ENCODE data around the gene HOMER1.
A peak's percentile ranks its signal among the peaks of the same experiment; 100 is the strongest.

HOMER1 gene

GRCh38 chr5:79417495-79417894 is 96.4 kb downstream of the HOMER1 start:
- TF ChIP-seq, protein P1, sequence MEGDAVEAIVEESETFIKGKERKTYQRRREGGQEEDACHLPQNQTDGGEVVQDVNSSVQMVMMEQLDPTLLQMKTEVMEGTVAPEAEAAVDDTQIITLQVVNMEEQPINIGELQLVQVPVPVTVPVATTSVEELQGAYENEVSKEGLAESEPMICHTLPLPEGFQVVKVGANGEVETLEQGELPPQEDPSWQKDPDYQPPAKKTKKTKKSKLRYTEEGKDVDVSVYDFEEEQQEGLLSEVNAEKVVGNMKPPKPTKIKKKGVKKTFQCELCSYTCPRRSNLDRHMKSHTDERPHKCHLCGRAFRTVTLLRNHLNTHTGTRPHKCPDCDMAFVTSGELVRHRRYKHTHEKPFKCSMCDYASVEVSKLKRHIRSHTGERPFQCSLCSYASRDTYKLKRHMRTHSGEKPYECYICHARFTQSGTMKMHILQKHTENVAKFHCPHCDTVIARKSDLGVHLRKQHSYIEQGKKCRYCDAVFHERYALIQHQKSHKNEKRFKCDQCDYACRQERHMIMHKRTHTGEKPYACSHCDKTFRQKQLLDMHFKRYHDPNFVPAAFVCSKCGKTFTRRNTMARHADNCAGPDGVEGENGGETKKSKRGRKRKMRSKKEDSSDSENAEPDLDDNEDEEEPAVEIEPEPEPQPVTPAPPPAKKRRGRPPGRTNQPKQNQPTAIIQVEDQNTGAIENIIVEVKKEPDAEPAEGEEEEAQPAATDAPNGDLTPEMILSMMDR (IDR thresholded peaks at IDR 0.05; ENCODE audit: low read depth, low read length) = no peak
- no peak overlapping the region for H3K4me3 ChIP-seq (replicated peaks in 1 of 2; ENCODE audit: low read depth in 2 of 2, low read length in 2 of 2)
- no peak for DNase-seq (ENCODE audit: low read depth in 2 of 2)

DNA sequence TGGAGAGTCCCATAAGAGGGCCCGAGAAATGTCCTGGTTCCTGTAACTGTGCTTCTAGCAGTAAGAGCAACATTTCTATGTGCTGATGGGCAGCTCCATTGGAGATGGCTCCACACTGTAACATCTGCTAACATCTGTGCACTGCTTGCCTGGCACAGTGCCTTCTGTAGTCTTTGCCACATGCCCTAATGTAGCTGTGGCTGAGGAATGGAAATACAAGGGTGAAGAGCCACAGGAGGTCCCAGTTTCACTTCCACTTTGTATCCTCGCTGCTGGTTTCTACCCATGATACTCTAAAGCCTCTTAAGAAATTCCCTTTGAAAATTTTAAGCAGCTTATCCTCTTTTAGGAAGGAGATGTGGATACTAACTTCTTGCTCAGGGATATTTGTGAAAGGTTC is 97.4 kb downstream of the HOMER1 start:
- peak in 1 of 2 donors; percentile 7 for DNase-seq (ENCODE audit: low read depth in 2 of 2)
- TF ChIP-seq, protein P1 (IDR thresholded peaks at IDR 0.05; ENCODE audit: low read depth, low read length) = no peak
- H3K4me3 ChIP-seq (replicated peaks in 1 of 2; ENCODE audit: low read depth in 2 of 2, low read length in 2 of 2) = no peak overlapping the region

- TF ChIP-seq, protein P1 (IDR thresholded peaks at IDR 0.05; ENCODE audit: low read depth, low read length) = no peak
- peak; percentile 10 to 15 for DNase-seq (ENCODE audit: low read depth in 2 of 2)
- H3K4me3 ChIP-seq (replicated peaks in 1 of 2; ENCODE audit: low read depth in 2 of 2, low read length in 2 of 2) = no peak overlapping the region
These were observed 100.8 kb downstream of the HOMER1 start for GRCh38 chr5:79413112-79413511.

- peak in 1 of 2 donors; percentile 28 for DNase-seq (ENCODE audit: low read depth in 2 of 2)
These were observed 105.9 kb downstream of the HOMER1 start for GRCh38 chr5:79408028-79408427.

DNA sequence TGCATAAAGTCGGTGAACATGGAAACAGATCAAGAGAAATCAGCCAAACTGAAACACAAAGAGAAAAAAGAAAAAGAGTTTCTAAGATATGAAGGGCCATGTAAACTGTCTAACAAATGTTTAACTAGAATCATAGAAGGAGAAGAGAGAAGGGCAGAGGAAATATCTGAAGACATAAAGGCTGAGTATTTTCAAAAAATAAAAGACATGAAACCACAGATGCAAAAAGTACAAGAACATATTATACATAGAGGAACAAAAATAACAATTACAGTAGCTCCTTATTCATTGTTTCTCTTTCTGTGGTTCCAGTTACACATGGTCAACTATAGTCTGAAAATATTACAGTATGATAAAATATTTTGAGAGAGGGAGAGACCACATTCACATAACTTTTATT is 106.3 kb downstream of the HOMER1 start:
- TF ChIP-seq, protein P1 (IDR thresholded peaks at IDR 0.05; ENCODE audit: low read depth, low read length) = no peak
- H3K4me3 ChIP-seq (replicated peaks in 1 of 2; ENCODE audit: low read depth in 2 of 2, low read length in 2 of 2) = no peak overlapping the region
- DNase-seq (ENCODE audit: low read depth in 2 of 2) = no peak

More at GRCh38 chr5:79408028-79408427, 105.9 kb downstream of the HOMER1 start:
- no peak overlapping the region for H3K4me3 ChIP-seq (replicated peaks in 1 of 2; ENCODE audit: low read depth in 2 of 2, low read length in 2 of 2)
- TF ChIP-seq, protein P1 (IDR thresholded peaks at IDR 0.05; ENCODE audit: low read depth, low read length) = no peak

- TF ChIP-seq, protein P1 (IDR thresholded peaks at IDR 0.05; ENCODE audit: low read depth, low read length) = no peak
- no peak for DNase-seq (ENCODE audit: low read depth in 2 of 2)
- no peak overlapping the region for H3K4me3 ChIP-seq (replicated peaks in 1 of 2; ENCODE audit: low read depth in 2 of 2, low read length in 2 of 2)
These were observed 112.7 kb downstream of the HOMER1 start for GRCh38 chr5:79401216-79401615.

DNA sequence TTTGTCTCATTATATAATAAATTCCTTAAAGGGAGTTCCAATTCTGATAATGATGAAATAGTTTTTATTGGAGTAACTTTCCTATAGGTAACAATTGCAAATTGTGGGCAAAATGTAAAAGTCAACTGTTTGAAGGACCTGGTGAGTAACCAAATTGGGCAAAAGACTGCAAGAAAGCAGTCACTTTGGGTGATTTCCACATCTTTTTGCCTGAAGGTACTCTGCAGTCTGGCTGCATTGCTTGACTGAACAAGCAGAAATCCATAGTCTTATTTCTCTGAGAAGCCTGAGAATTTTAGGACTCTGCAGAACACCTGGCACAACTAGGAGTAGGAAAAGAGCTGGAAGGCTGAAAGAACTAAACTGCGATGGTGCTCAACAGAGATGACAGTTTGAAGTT is 114.9 kb downstream of the HOMER1 start:
- no peak overlapping the region for H3K4me3 ChIP-seq (replicated peaks in 1 of 2; ENCODE audit: low read depth in 2 of 2, low read length in 2 of 2)
- DNase-seq (ENCODE audit: low read depth in 2 of 2) = no peak
- TF ChIP-seq, protein P1 (IDR thresholded peaks at IDR 0.05; ENCODE audit: low read depth, low read length) = no peak

All from cardiac fibroblast (primary cell).